H9 (cell line): ENCODE measurements around the gene BPIFB1. TPM values are rescaled to one million over a fixed set of nuclear protein-coding genes. Genes with fewer than 3 reads are reported as not detected.

Experiments used
- DNase-seq: peaks from one replicate; pipeline ENCODE4 v3.0.0-alpha.2; 2017
- H2AFZ ChIP-seq: one replicate; pipeline ENCODE4 v1.6.1; 2013; ENCODE audit warnings: mild to moderate bottlenecking, low read length, control low read depth, moderate library complexity
- H2AK5ac ChIP-seq: 2 replicates; pipeline ENCODE4 v1.6.1; 2013; ENCODE audit warnings: low read length, control low read depth, mixed read lengths; ENCODE audit not compliant: insufficient read length
- H2BK120ac ChIP-seq: one replicate; pipeline ENCODE4 v1.6.1; 2013; ENCODE audit warnings: low read depth, mild to moderate bottlenecking, low read length, control low read depth, inconsistent platforms; ENCODE audit not compliant: poor library complexity, severe bottlenecking
- H2BK12ac ChIP-seq: 2 replicates; pipeline ENCODE4 v1.6.1; 2013; ENCODE audit warnings: low read length, control low read depth, mixed read lengths, low read depth; ENCODE audit not compliant: insufficient read length
- H2BK15ac ChIP-seq: 2 replicates; pipeline ENCODE4 v1.6.1; 2013; ENCODE audit warnings: low read depth, low read length, control low read depth
- H2BK20ac ChIP-seq: one replicate; pipeline ENCODE4 v1.6.1; 2013; ENCODE audit warnings: low read depth, mild to moderate bottlenecking, low read length, control low read depth, inconsistent platforms; ENCODE audit not compliant: poor library complexity, severe bottlenecking
- H2BK5ac ChIP-seq: 2 replicates; pipeline ENCODE4 v1.6.1; 2013; ENCODE audit warnings: low read length, control low read depth, mixed read lengths; ENCODE audit not compliant: insufficient read length
- H3K14ac ChIP-seq: 2 replicates; pipeline ENCODE4 v1.6.1; 2013; ENCODE audit warnings: low read length, control low read depth; ENCODE audit not compliant: insufficient read depth
- H3K18ac ChIP-seq: 2 replicates; pipeline ENCODE4 v1.6.1; 2013; ENCODE audit warnings: low read depth, mild to moderate bottlenecking, mixed read lengths, low read length, control low read depth; ENCODE audit not compliant: insufficient read length
- H3K23ac ChIP-seq: 2 replicates; pipeline ENCODE4 v1.6.1; 2013; ENCODE audit warnings: low read length, control low read depth, mixed read lengths, low read depth; ENCODE audit not compliant: insufficient read length
- H3K23me2 ChIP-seq: 2 replicates; pipeline ENCODE4 v1.6.1; 2013; ENCODE audit warnings: low read depth, mild to moderate bottlenecking, mixed read lengths, low read length, control low read depth; ENCODE audit not compliant: insufficient read length, poor library complexity, severe bottlenecking
- H3K27ac ChIP-seq: 2 replicates; pipeline ENCODE4 v1.5.1; 2013; ENCODE audit warnings: low read length, control low read depth, mixed read lengths, low read depth; ENCODE audit not compliant: insufficient read length
- H3K27me3 ChIP-seq: 2 replicates; pipeline ENCODE4 v1.6.1; 2013; ENCODE audit warnings: low read length, control low read depth, inconsistent platforms; ENCODE audit not compliant: insufficient read depth
- H3K4ac ChIP-seq: 2 replicates; pipeline ENCODE4 v1.6.1; 2013; ENCODE audit warnings: low read depth, mild to moderate bottlenecking, control low read depth, inconsistent platforms, low read length, moderate library complexity
- H3K4me1 ChIP-seq: 2 replicates; pipeline ENCODE4 v1.6.1; 2013; ENCODE audit warnings: low read length, control low read depth, inconsistent platforms; ENCODE audit not compliant: insufficient read depth
- H3K4me2 ChIP-seq: 2 replicates; pipeline ENCODE4 v1.6.1; 2013; ENCODE audit warnings: low read length, control low read depth, mixed read lengths; ENCODE audit not compliant: insufficient read length, insufficient read depth
- H3K56ac ChIP-seq: 2 replicates; pipeline ENCODE4 v1.6.1; 2013; ENCODE audit warnings: low read depth, mild to moderate bottlenecking, mixed read lengths, low read length, control low read depth; ENCODE audit not compliant: insufficient read length
- H3K79me1 ChIP-seq: 2 replicates; pipeline ENCODE4 v1.6.1; 2013; ENCODE audit warnings: low read depth, mild to moderate bottlenecking, moderate library complexity, low read length, control low read depth, inconsistent platforms; ENCODE audit not compliant: insufficient read depth, poor library complexity, severe bottlenecking
- H3K79me2 ChIP-seq: 2 replicates; pipeline ENCODE4 v1.6.1; 2013; ENCODE audit warnings: low read length, control low read depth, inconsistent platforms; ENCODE audit not compliant: insufficient read depth
- H3K9ac ChIP-seq: 2 replicates; pipeline ENCODE4 v1.6.1; 2013; ENCODE audit warnings: low read length, control low read depth, mixed read lengths; ENCODE audit not compliant: insufficient read length; ENCODE audit errors: extremely low read depth
- H3K9me3 ChIP-seq: one replicate; pipeline ENCODE4 v1.6.1; 2013; ENCODE audit warnings: low read depth, low read length, inconsistent platforms; ENCODE audit not compliant: control insufficient read depth
- H3T11ph ChIP-seq: one replicate; pipeline ENCODE4 v1.6.1; 2013; ENCODE audit warnings: mild to moderate bottlenecking, low read length, control low read depth, inconsistent platforms
- H4K20me1 ChIP-seq: one replicate; pipeline ENCODE4 v1.6.1; 2013; ENCODE audit not compliant: control insufficient read depth, insufficient read length, insufficient read depth
- H4K5ac ChIP-seq: 2 replicates; pipeline ENCODE4 v1.6.1; 2013; ENCODE audit warnings: low read depth, mild to moderate bottlenecking, mixed read lengths, low read length, control low read depth; ENCODE audit not compliant: insufficient read length
- H4K8ac ChIP-seq: replicated peaks from 2 replicates; pipeline ENCODE4 v1.6.1; 2013; ENCODE audit warnings: low read length, control low read depth, mixed read lengths, low read depth; ENCODE audit not compliant: insufficient read length
- H4K91ac ChIP-seq: 2 replicates; pipeline ENCODE4 v1.6.1; 2013; ENCODE audit warnings: low read depth, mild to moderate bottlenecking, moderate library complexity, mixed read lengths, low read length, control low read depth; ENCODE audit not compliant: insufficient read length
- H3K27ac Mint-ChIP-seq, 3 experiments: 2 replicates in 2 of 3; 3 replicates in 1 of 3; pipeline ENCODE4 v1.8.0; 2020 to 2021; ENCODE audit warnings: mixed read lengths in 3 of 3, mild to moderate bottlenecking in 1 of 3, moderate library complexity in 1 of 3
- H3K27me3 Mint-ChIP-seq: 2 replicates; pipeline ENCODE4 v1.8.0; 2021; ENCODE audit warnings: low read depth, mild to moderate bottlenecking, moderate library complexity, mixed read lengths
- H3K36me3 Mint-ChIP-seq, 3 experiments: 2 replicates in 2 of 3; 3 replicates in 1 of 3; pipeline ENCODE4 v1.8.0; 2020 to 2021; ENCODE audit warnings: low read depth in 3 of 3, mixed read lengths in 3 of 3; ENCODE audit not compliant: insufficient read depth in 1 of 3
- H3K4me1 Mint-ChIP-seq, 2 experiments: 2 replicates each; pipeline ENCODE4 v1.8.0; 2020; ENCODE audit warnings: mixed read lengths in 2 of 2
- H3K4me3 Mint-ChIP-seq, 2 experiments: 2 replicates in 1 of 2; 3 replicates in 1 of 2; pipeline ENCODE4 v1.8.0; 2020 to 2021; ENCODE audit warnings: mild to moderate bottlenecking in 2 of 2, mixed read lengths in 2 of 2, moderate library complexity in 1 of 2
- H3K9me3 Mint-ChIP-seq, 2 experiments: 2 replicates in 1 of 2; 3 replicates in 1 of 2; pipeline ENCODE4 v1.8.0; 2020; ENCODE audit warnings: mild to moderate bottlenecking in 2 of 2, mixed read lengths in 2 of 2, moderate library complexity in 1 of 2
- WGBS: extraction: QIAGEN DNeasy Blood & Tissue Kit; methylation state at CpG from one replicate; pipeline ENCODE4 v1.1.7; 2013; ENCODE audit warnings: missing lambda C conversion rate, low lambda C conversion rate, mixed read lengths; ENCODE audit not compliant: insufficient read length; ENCODE audit errors: extremely low coverage; 5-methylcytosine and 5-hydroxymethylcytosine counted together
- long read RNA-seq: library from polyadenylated mRNA; unstranded; transcript quantifications from one replicate; pipeline ENCODE4 v2.0.0, GENCODE V29; 2020
- total RNA-seq: library from RNA; stranded (reverse); gene quantifications from 2 replicates; pipeline ENCODE4 v1.2.1, GENCODE V29; 2021
- TF ChIP-seq, protein P1 (sequence below): fragments of 200-600 bp; sonication (generic); conservative IDR thresholded peaks from 3 replicates; pipeline ENCODE4 v1.8.0; 2021; ENCODE audit warnings: antibody characterized with exemption, mild to moderate bottlenecking

Gene BPIFB1, protein sequence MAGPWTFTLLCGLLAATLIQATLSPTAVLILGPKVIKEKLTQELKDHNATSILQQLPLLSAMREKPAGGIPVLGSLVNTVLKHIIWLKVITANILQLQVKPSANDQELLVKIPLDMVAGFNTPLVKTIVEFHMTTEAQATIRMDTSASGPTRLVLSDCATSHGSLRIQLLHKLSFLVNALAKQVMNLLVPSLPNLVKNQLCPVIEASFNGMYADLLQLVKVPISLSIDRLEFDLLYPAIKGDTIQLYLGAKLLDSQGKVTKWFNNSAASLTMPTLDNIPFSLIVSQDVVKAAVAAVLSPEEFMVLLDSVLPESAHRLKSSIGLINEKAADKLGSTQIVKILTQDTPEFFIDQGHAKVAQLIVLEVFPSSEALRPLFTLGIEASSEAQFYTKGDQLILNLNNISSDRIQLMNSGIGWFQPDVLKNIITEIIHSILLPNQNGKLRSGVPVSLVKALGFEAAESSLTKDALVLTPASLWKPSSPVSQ
- total RNA-seq, result not detected in 2 replicates
- long read RNA-seq, partial matches to known transcripts, result 1 of 1 reads
- long read RNA-seq, other reads (novel, unspliced or antisense), result 0 of 1 reads

DNA sequence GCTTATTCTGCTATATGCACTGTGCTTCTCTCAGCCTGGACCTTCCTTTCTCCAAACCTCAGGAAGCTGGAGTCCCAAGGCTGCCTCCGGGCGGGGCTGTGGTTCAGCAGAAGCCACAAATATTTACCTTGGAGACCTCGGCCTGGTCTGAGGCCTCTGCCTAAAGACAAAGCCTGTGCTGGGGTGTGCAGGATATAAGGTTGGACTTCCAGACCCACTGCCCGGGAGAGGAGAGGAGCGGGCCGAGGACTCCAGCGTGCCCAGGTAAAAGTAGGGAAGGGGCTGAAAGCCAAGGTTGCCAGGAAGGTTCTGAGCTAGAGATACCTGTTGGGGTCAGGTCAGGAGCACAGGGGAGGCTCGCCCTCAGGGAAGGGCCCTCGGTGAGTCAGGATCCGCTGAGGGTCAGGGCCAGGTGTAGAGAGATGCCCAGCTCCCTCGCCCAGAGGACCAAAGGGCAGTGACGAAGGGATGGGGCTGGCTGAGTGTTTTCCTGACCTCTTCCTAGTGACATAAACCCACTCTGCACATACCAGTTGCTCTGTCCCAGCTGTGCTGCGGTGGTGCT, at the start of gene BPIFB1:
TSS of gene BPIFB1 (plus strand) at position 224 of the 565 bp plus-strand sequence. CDS start 2,860 bp downstream, outside the sequence.
- Mint-ChIP-seq H3K36me3 (no peaks in the 10 kb centered on the region), H3K27me3 (peaks cover 17% of the 10 kb centered on the region), H3K9me3 (no peaks in the 10 kb centered on the region), H3K4me3 (no peak within 1 kb of the TSS), H3K4me1 (peaks cover 9 to 20% of the 10 kb centered on the region in 2 experiments), H3K27ac (peak within 1 kb of the TSS in 1 of 3 experiments; percentile 62; a peak in 2 of 7 replicates)
- Histone ChIP-seq H2AFZ (no peak within 1 kb of the TSS), H3K14ac (no peak within 1 kb of the TSS), H3K4ac (no peak within 1 kb of the TSS), H2BK15ac (no peak within 1 kb of the TSS), H3K56ac (no peak within 1 kb of the TSS), H4K5ac (no peak within 1 kb of the TSS), H2BK12ac (no peak within 1 kb of the TSS), H3K9me3 (no peaks in the 10 kb centered on the region), H4K91ac (no peak within 1 kb of the TSS), H3K4me1 (no peaks in the 10 kb centered on the region), H2BK20ac (no peak within 1 kb of the TSS), H4K8ac (no peak within 1 kb of the TSS), H3K23ac (no peak within 1 kb of the TSS), H3K23me2 (no peaks in the 10 kb centered on the region), H2AK5ac (no peak within 1 kb of the TSS), H3K27me3 (no peaks in the 10 kb centered on the region), H3T11ph (no peak within 1 kb of the TSS), H3K18ac (peak within 1 kb of the TSS; percentile 1), H3K79me1 (no peaks in the 10 kb centered on the region), H3K27ac (no peak within 1 kb of the TSS), H2BK120ac (no peak within 1 kb of the TSS), H3K79me2 (no peaks in the 10 kb centered on the region), H3K4me2 (no peak within 1 kb of the TSS), H3K9ac (no peak within 1 kb of the TSS), H4K20me1 (no peaks in the 10 kb centered on the region), H2BK5ac (no peak within 1 kb of the TSS)
- peak; percentile 34 for DNase-seq
- WGBS, result no CpG with 5 or more reads among the region's 13 CpGs
- TF ChIP-seq, protein P1, sequence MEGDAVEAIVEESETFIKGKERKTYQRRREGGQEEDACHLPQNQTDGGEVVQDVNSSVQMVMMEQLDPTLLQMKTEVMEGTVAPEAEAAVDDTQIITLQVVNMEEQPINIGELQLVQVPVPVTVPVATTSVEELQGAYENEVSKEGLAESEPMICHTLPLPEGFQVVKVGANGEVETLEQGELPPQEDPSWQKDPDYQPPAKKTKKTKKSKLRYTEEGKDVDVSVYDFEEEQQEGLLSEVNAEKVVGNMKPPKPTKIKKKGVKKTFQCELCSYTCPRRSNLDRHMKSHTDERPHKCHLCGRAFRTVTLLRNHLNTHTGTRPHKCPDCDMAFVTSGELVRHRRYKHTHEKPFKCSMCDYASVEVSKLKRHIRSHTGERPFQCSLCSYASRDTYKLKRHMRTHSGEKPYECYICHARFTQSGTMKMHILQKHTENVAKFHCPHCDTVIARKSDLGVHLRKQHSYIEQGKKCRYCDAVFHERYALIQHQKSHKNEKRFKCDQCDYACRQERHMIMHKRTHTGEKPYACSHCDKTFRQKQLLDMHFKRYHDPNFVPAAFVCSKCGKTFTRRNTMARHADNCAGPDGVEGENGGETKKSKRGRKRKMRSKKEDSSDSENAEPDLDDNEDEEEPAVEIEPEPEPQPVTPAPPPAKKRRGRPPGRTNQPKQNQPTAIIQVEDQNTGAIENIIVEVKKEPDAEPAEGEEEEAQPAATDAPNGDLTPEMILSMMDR, result no peak; the same call in 2 of the 3 replicates
